HG02759 (cell line): ENCODE data around the gene EARS2.
"Not testable (repeated sequence)": the region's sequence is repeated elsewhere in the genome, so short reads cannot be mapped to it uniquely, and the experiment has no call there.

Source experiments
- ATAC-seq: cut with Tn5 transposase; IDR thresholded peaks from one replicate; pipeline ENCODE4 v1.9.1; 2021; ENCODE audit warnings: mild to moderate bottlenecking, moderate library complexity; ENCODE audit not compliant: unreplicated experiment

Gene EARS2

GRCh38 chr16:23570992-23571632 lies 14.0 kb upstream of the EARS2 start:
- ATAC-seq, result no peak

GRCh38 chr16:23567602-23568001 lies 10.5 kb upstream of the EARS2 start:
- no peak for ATAC-seq

- ATAC-seq, result no peak
Measured at GRCh38 chr16:23566724-23567123, 9.6 kb upstream of the EARS2 start.

- ATAC-seq, result no peak
Measured at GRCh38 chr16:23564575-23565363, 7.6 kb upstream of the EARS2 start.

- no peak for ATAC-seq
Measured at GRCh38 chr16:23563186-23563585, 6.0 kb upstream of the EARS2 start.

- no peak for ATAC-seq
Measured at GRCh38 chr16:23562505-23562904, 5.4 kb upstream of the EARS2 start.

GRCh38 chr16:23561586-23561985 lies 4.4 kb upstream of the EARS2 start:
- ATAC-seq, result no peak

GRCh38 chr16:23557779-23558702 lies 891 bp upstream of the EARS2 start:
- ATAC-seq, result peak; percentile 3

DNA sequence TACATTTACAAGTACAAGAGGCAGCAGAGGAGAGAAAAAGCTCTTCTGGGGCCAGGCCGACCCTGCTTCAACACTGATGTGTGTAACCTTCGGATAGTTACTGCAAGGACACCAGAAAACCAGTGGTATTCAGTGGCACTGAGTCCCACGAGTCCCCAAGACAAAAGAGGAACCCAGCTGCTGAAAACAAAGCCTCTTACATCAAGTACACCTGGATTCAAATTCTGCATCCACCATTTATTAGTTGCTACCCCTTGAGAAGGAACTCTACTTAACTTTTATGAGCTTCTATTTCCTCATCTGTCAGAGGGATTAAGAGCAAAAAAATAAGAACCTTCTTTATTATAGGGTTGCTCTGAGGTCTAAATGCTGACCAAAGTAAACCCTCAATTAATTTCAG lies 2.6 kb downstream of the EARS2 start:
- no peak for ATAC-seq

GRCh38 chr16:23552161-23552560 lies 5.0 kb downstream of the EARS2 start:
- no peak for ATAC-seq

- no peak for ATAC-seq
Measured at GRCh38 chr16:23549938-23550337, 7.2 kb downstream of the EARS2 start.

DNA sequence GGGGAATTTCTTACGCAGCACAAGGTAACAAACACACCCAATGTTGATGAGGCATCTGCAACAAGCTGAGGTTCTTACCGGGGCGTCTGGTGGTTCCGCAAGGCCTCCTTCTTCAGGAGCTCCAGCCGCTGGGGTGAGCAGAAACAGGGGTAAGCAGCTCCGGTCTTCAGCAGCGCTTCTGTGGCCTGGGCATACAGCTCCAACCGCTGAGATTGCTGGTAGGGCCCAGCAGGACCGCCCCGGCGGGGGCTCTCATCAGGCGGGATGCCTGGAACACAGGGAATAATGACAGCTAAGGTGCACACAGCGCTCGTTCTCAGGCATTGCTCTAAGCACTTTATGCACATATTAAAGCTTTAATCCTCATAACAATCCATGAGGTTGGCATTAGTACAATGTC lies 12.7 kb downstream of the EARS2 start:
- ATAC-seq, result no peak

DNA sequence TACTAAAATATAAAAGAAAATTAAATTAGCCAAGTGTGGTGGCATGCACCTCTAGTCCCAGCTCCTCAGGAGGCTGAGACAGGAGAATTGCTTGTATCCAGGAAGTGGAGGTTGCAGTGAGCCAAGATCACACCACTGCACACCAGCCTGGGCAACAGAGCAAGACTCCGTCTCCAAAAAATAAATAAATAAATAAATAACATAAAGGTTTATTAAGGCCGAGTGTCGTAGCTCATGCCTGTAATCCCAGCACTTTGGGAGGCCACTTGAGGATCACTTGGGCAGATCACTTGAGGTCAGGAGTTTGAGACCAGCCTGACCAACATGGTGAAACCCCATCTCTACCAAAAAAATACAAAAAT lies 16.4 kb downstream of the EARS2 start:
- ATAC-seq, result not testable (repeated sequence)

DNA sequence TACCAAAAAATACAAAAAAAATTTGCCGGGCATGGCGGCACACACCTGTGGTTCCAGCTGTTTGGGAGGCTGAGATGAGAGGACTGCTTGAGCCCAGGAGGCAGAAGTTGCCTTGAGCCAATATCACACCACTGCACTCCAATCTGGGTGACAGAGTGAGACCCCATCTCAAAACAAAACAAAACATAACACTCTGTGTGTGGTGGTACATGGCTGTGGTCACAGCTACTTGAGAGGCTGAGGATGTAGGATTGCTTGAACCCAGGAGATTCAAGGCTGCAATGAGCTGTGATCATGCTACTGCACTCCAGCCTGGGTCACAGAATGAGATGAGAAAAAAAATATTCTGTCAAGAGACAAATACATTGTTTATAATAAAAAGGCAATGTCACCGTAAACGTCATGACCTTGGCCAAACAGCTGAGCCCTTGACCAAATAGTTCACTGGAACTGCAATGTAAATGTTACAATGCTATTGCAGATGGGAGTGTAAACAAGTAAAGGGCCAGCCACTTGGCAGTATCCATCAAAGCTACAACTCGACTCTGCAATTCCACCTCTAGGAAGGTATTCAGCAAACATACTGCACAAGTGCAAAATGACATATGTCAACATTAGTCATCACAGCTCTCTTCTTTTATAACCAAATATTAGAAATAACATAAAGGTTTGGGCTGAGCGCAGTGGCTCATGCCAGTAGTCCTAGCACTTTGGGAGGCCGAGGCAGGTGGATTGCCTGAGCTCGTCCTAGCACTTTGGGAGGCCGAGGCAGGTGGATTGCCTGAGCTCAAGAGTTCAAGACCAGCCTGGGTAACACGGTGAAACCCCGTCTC lies 16.9 kb downstream of the EARS2 start:
- no peak for ATAC-seq

- ATAC-seq, result no peak
Measured at GRCh38 chr16:23538919-23539278, 18.3 kb downstream of the EARS2 start.

DNA sequence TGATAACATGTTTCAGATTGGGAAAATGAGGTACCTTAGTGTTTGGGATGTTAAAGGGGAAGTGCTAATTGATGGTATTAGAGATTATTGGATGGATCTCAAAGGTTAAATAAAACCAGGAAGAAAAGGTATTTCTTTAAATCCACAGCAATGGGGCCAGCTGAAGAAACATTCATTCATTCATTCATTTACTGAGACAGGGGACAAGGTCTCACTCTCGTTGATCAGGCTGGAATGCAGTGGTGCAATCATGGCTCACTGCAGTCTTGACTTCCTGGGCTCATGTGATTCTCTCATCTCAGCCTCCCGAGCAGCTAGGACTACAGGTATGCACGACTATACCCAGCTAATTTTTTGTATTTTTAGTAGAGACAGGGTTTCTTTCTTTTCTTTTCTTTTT lies 19.8 kb downstream of the EARS2 start:
- ATAC-seq, result no peak

DNA sequence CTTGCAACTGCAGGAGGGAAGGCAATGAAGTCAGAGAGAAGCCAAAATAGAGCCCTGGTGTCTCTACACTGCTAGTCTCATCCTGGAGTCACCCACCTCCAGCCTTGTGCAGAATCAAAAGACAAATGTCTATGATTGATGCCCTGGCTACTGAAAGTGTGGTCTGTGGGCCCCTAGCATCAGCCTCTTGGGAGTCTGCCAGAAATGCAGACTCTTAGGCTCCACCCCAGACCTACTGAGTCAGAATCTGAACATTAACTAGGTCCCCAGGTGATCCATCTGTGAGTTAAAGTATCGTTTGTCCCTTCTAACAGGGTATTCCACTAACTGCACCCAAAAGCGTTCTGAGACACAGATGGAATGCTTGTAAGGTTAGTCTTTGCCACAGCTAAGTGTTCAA lies 21.2 kb downstream of the EARS2 start:
- no peak for ATAC-seq

DNA sequence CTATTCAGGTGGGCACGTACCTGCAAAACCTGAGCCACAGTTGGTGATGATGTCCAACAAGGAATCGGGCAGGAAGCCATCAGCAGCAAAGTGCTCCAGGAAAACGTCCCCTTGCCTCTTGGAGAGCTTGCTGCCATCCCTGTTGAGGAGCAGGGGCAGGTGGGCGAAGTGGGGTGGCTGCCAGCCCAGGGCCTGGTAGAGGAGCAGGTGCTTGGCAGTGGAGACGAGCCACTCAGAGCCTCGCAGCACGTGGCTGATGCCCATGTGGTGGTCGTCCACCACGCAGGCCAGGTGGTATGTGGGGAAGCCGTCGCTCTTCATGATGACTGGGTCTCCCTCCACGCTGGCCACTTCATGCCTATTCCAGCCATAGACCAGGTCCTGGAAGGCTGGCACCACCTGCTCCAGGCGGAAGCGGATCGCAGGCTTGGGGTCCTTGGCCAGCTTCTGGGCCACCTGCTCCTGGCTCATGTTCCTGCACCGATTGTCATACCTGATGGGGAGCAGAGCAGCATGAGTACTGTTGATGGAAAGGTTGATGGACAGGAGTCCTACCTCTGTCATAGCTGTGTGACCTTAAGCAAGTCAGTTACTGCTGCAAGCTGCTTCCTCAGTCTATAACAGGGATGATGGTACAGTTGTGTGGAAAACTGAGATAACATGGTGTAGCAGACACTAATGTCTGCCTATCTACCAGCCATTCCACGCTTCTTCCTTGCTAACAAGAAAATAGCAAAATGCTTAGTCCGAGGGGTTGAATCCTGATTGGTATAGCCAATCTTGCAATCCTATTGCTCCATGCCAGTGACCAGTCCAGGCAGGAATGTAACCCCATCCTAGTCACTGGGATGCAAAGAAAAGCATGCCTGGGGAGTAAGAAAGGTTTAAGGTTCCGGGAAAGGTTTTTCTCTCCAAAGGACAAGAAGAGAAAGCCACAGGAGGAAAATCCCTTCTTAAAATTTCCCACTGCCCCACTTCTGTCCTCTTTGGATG lies 22.0 kb downstream of the EARS2 start:
- ATAC-seq, result no peak

GRCh38 chr16:23532448-23532847 lies 24.7 kb downstream of the EARS2 start:
- no peak for ATAC-seq

- ATAC-seq, result no peak
Measured at GRCh38 chr16:23530062-23530461, 27.1 kb downstream of the EARS2 start.
